GM18505 (cell line): ENCODE measurements around the gene BAIAP3.

Source experiments
- ATAC-seq: cut with Tn5 transposase; IDR thresholded peaks from one replicate; pipeline ENCODE4 v1.9.1; 2021; ENCODE audit not compliant: unreplicated experiment
- POLR2A ChIP-seq: IDR thresholded peaks from 4 replicates; pipeline ENCODE4 v1.6.1; 2011; ENCODE audit warnings: borderline replicate concordance; ENCODE audit not compliant: insufficient read depth, insufficient read length; ENCODE audit errors: extremely low read depth

Gene BAIAP3

DNA sequence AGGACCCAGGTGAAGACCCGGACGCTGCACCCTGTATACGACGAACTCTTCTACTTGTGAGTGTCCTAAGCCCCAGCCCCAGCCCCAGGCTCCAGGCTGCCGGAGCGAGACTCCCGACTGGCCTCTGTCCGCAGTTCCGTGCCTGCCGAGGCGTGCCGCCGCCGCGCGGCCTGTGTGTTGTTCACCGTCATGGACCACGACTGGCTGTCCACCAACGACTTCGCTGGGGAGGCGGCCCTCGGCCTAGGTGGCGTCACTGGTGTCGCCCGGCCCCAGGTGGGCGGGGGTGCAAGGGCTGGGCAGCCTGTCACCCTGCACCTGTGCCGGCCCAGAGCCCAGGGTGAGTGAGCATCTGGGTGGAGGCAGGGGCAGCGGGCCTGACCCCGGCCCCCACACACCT lies 14.5 kb downstream of the BAIAP3 start:
- no peak for TF ChIP-seq POLR2A
- no peak for ATAC-seq

DNA sequence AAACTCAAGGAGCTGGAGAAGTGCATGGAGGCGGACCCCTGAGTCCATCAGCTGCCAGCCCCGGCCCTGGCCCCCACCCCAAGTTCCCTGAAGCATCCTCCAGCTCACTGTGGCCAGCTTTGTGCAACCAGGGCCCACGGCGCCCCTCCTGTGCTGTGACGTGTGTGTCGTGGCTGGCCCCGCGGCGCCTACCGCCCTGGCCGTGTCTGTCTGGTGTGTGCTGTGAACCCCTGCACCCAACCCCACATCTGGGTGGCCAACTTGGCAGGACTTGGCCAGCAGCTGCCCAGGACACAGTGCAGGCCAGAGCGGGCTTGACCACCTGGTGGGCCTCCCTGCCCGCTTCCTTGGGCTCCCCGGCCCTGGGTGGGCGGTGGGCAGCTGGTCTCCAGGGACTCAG lies 15.0 kb downstream of the BAIAP3 start:
- TF ChIP-seq POLR2A: no peak
- no peak for ATAC-seq

DNA sequence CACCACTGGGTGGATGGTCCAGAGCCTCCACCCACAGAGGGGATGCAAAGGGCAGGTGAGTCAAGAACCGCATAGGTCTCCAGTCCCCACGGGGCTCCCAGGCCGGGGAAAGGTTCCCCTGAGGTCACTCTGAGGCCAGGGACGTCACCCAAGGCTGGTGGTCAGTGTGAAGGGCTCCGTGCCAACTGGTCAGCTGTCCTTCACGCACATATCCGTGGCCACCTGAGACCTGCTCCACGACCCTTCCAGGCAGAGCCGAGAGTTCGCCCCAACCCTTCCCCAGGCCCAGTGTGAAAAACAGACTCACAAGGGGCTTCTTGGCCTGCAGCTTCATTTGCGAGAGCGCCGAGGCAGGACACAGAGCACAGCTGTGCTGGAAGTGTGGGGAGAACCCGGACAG lies 15.5 kb downstream of the BAIAP3 start:
- TF ChIP-seq POLR2A: no peak
- no peak for ATAC-seq

DNA sequence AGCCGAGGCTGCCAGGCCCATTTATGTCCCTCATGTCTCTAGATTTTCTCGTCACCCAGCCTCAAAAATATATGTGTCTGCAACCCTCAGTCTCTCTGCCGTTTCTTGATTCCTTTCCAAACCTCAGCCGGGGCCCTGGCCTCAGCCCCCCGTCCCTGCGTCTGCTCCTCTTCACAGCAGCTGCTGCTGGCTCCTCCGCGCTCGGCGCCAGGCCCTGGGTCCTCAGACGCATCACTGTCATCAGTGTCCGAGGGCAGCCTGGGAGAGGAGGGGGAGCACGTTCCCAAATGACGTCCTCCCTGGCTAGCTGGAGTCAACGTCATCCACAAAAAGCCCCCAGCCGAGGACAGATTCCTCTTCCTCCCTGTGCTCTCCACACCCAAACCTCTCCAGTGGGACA lies 15.9 kb downstream of the BAIAP3 start:
- no peak for TF ChIP-seq POLR2A
- ATAC-seq: no peak

DNA sequence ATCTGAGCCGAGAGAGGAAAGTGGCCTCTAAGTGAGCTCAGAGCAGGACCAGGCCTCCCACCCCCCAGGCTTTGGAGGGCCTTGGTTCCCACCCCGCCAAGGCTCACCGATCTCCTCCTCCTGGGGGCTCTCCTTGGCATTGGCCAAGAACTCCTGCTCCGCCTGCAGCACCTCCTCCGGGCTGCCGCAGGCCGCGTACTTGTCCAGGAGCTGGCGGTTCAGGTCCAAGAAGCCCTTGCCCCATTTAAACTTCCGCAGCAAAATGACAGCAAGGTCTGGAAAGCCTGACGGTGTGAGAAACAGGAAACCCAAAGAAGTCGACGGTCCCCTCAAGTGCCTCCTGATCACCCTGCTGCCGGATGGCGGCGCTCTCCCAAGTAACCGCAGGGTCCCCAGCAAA lies 16.5 kb downstream of the BAIAP3 start:
- TF ChIP-seq POLR2A: no peak
- ATAC-seq: no peak

DNA sequence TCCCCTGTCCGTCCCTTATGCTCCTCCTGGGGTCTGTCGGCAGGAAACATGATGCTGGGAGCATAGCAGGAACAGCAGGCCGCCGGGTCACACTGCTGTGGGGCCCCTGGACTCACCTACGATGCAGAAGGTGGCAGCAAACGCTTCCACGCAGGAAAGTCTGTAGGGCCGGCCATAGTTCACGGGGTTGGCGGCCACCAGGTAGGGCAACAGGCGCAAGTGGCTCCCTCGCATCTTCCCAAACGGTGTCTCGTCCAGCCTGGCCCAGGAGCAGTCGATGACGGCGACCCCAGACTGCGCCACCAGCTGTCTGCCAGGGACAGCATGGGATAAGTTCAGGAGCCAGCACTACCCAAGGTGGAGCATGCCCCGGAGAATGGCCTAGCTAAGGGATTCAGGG lies 17.2 kb downstream of the BAIAP3 start:
- no peak for TF ChIP-seq POLR2A
- ATAC-seq: no peak

DNA sequence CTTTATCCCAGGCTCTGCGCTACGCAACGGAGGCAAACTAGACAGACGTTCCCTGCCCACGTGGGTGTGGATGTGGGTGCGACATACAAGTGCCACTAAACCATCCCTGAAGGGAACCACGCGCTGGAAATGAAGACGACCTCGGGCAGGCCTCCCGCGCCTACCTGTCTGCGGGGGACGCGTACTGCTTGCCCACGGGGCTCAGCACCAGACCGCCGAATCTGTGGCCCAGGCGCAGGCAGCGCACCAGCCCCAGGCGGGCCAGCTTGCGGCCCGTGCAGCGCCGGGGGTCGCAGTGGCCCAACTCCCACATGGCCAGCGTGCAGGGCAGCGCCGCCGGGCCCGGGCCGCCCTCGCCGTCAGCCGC lies 17.8 kb downstream of the BAIAP3 start:
- TF ChIP-seq POLR2A: no peak
- ATAC-seq: peak; percentile 9

DNA sequence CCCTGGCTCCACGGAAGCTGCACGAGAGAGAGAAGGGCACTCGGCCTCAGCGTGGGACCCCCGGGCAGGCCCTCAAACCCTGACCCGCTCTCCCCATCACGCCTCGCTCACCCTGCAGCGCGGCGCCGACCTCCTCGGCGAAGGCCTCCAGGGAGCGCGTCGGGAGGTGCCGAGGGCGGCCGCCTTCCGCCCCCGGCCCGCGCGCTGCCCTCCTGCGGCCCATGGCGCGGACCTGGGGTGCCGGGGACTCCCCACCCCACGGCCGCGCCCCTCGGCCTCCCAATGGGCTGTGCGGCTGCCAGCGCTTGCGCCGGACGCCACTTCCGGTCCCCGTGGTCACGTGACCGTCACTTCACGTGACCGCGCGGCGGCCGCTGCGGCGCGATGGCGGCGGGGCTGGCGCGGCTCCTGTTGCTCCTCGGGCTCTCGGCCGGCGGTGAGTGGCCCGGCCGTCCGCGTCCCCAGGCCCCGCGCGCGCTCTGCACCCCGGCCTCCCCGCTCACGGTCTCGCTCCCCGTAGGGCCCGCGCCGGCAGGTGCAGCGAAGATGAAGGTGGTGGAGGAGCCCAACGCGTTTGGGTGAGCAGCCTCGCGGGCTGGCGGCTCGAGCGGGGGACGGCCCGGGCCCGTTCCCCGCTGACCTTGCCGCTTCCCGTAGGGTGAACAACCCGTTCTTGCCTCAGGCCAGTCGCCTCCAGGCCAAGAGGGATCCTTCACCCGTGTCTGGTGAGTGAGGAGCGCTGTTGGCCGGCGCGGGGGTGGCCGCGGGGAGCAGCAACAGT lies 18.3 kb downstream of the BAIAP3 start, which contains the start of the genes GNPTG and TSR3:
TSS of gene GNPTG (plus strand) at position 350 of the 781 bp plus-strand sequence. CDS start at position 385, 35 bp downstream.
TSS of gene TSR3 (minus strand) at position 297 of the 781 bp plus-strand sequence. CDS start at position 223, 74 bp downstream.
- TF ChIP-seq POLR2A: peak; percentile 87
- ATAC-seq: peak; percentile 75

DNA sequence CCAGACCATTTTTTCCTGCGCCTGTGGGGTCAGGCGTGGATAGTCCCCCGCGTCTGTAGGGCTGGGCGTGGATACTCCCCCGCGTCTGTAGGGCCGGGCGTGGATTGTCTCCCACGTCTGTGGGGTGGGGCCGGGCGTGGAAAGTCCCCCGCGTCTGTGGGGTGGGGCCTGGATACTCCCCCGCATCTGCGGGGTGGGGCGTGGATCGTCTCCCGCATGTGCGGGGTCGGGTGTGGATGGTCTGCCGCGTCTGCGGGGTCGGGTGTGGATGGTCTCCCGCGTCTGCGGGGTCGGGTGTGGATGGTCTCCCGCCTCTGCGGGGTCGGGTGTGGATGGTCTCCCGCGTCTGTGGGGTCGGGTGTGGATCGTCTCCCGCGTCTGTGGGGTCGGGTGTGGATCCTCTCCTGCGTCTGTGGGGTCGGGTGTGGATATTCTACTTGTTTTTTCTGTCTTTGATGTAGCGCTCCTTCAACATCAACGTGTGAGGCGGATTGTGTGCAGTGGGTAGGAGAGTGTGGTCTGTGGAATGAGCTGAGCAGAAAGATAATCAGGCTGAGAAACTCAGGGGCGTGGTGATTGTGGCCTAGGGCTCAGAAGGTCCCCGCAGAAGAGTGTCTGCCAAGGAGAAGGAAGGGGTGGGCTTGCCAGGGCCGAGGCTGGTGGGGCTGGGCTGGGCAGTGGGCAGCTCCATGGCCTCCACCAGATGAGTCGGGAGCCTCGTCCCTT lies 21.5 kb downstream of the BAIAP3 start:
- no peak for TF ChIP-seq POLR2A
- no peak for ATAC-seq

DNA sequence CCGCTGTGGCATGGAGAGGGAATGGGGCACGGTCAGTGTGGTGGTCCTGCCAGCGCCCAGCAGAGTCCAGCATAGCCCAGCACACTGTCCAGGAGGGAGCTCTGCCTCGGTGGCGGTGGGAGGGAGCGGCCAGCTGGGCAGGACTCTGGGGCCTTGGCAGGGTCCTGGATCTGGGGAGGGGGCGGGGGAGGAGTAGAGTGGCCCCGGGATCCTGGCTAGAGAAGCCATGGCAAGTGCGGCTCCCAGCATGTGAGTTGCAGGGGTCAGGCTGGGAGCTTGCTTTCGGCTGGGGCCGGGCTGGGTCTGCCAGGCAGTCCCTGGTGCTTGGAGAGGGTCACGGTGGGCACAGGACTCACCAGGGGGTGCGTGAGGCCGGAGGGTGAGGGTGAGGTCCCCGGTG lies 22.1 kb downstream of the BAIAP3 start:
- ATAC-seq: no peak
- no peak for TF ChIP-seq POLR2A

DNA sequence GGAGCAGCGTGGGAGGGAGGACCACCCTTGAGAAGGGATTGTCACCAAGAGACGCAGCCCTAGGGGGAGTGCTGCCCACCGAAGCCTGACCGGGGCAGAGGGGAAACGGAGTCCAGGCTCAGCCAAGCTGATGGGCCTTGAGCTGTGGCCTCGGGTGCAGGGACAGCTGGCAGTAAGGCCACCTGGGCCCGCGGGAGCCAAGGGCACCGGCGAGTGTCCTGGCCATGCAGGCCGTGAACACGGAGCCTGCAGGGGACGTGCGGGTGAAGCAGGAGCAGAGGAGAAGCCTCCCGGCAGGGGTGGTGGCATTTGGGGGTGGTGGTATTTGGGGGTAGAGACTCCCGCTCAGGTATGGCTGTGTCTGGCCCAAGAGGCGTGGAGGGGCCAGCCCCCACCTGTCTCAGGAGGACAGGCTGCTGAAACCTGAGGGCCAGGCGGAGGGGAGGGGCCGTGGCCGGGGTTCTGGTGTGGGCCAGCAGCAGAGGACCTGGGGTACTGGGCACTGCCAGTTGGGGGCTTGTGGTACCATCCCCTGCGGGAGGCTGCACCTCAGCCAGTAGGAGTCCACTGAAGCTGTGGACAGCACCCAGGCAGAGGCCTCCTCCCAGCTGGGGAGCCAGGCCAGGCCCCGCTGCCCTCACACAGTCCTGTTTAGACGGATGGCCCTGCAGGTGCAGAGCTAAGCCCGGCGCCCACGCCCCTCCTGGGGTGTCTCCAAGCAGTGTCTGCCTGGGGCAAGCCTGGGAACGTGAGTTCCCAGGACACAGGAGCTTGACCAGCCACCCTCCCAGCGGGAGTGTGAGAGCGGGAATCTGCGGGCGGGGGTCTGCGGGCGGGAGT lies 22.8 kb downstream of the BAIAP3 start:
- ATAC-seq: no peak

DNA sequence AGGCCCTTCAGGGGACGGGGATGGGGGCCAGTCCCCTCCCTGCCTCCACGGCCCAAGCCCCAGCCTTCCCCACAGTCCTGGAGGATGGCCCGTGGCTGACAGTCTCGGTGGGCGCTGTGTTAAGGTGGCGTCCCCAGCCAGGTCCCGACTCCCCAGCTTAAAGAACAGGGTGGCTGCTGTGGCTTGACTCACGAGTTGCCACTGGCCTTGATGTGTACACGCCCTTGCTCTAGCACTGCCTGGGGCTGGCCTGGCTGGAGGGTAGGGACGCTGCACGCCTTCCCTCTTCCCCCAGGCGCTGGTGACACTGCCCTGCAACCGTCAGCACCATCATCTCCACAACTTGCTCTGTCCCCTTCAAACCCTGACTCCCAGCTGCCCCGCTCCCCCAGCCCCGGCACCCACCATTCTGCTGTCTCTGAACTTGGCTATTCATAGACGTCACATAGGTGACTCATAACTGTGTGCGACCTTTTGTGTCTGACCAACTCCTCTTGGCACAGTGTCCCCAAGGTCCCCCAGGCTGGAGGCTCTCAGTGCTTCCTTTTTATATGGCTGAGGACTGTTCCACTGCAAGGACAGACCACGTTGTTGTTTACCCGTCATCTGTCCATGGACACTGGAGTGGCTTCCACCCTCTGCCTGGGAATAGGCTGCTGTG lies 24.6 kb downstream of the BAIAP3 start:
- ATAC-seq: no peak
- TF ChIP-seq POLR2A: no peak

More for the DNA sequence above, 22.8 kb downstream of the BAIAP3 start:
- no peak for TF ChIP-seq POLR2A
